Neural progenitor cell (in vitro differentiated cells): ENCODE results near the gene MARVELD1. TPM values are rescaled to one million over a fixed set of nuclear protein-coding genes. Genes with fewer than 3 reads are reported as not detected.

Source experiments
- DNase-seq: peaks from one replicate; pipeline ENCODE4 v3.0.0-alpha.2; 2016; ENCODE audit warnings: low spot score
- H2AFZ ChIP-seq: fragments of 200-600 bp; sonication (generic); replicated peaks from 2 replicates; pipeline ENCODE4 v1.6.1; 2016; ENCODE audit warnings: antibody characterized with exemption
- H3F3A ChIP-seq: fragments of 200-600 bp; sonication (generic); 2 replicates; pipeline ENCODE4 v1.6.1; 2016; ENCODE audit warnings: antibody characterized with exemption, low read depth
- H3K27ac ChIP-seq: fragments of 200-600 bp; sonication (generic); 2 replicates; pipeline ENCODE4 v1.5.1; 2016; ENCODE audit warnings: mild to moderate bottlenecking
- H3K27me3 ChIP-seq: fragments of 200-600 bp; sonication (generic); 2 replicates; pipeline ENCODE4 v1.6.1; 2016; ENCODE audit warnings: mild to moderate bottlenecking, moderate library complexity
- H3K36me3 ChIP-seq: fragments of 200-600 bp; sonication (generic); 2 replicates; pipeline ENCODE4 v1.5.1; 2016
- H3K4me1 ChIP-seq: fragments of 200-600 bp; sonication (generic); 2 replicates; pipeline ENCODE4 v1.6.1; 2016; ENCODE audit warnings: mixed run types
- H3K4me2 ChIP-seq: fragments of 200-600 bp; sonication (generic); 2 replicates; pipeline ENCODE4 v1.6.1; 2016
- H3K4me3 ChIP-seq: fragments of 200-600 bp; sonication (generic); 2 replicates; pipeline ENCODE4 v1.5.1; 2016
- H3K79me2 ChIP-seq: fragments of 200-600 bp; sonication (generic); 2 replicates; pipeline ENCODE4 v1.6.1; 2016; ENCODE audit warnings: low read depth
- H3K9ac ChIP-seq: fragments of 200-600 bp; sonication (generic); 2 replicates; pipeline ENCODE4 v1.6.1; 2016
- H3K9me3 ChIP-seq: fragments of 200-600 bp; sonication (generic); 2 replicates; pipeline ENCODE4 v1.5.1; 2016; ENCODE audit warnings: low read depth
- H4K20me1 ChIP-seq: fragments of 200-600 bp; sonication (generic); 2 replicates; pipeline ENCODE4 v1.6.1; 2016; ENCODE audit warnings: low read depth
- H3K27ac Mint-ChIP-seq: 3 replicates; pipeline ENCODE4 v1.8.0; 2021; ENCODE audit warnings: mixed read lengths
- H3K27me3 Mint-ChIP-seq: 2 replicates; pipeline ENCODE4 v1.8.0; 2022; ENCODE audit warnings: low read depth, mild to moderate bottlenecking, inconsistent platforms, moderate library complexity, mixed read lengths; ENCODE audit not compliant: insufficient read depth
- H3K36me3 Mint-ChIP-seq: 3 replicates; pipeline ENCODE4 v1.8.0; 2021; ENCODE audit warnings: mixed read lengths
- H3K4me1 Mint-ChIP-seq: 3 replicates; pipeline ENCODE4 v1.8.0; 2021; ENCODE audit warnings: mixed read lengths
- H3K4me3 Mint-ChIP-seq: 3 replicates; pipeline ENCODE4 v1.8.0; 2021; ENCODE audit warnings: mild to moderate bottlenecking, moderate library complexity, mixed read lengths
- H3K9me3 Mint-ChIP-seq: 3 replicates; pipeline ENCODE4 v1.8.0; 2020; ENCODE audit warnings: mixed read lengths
- EZH2 ChIP-seq: fragments of 200-600 bp; sonication (generic); IDR thresholded peaks from 2 replicates; pipeline ENCODE4 v1.6.1; 2017; ENCODE audit warnings: antibody characterized with exemption, mild to moderate bottlenecking, moderate library complexity
- EZH2phosphoT487 ChIP-seq: fragments of 200-600 bp; sonication (generic); IDR thresholded peaks from 2 replicates; pipeline ENCODE4 v1.6.1; 2017; ENCODE audit warnings: antibody characterized with exemption
- total RNA-seq: library from RNA; depleted of rRNA; stranded (reverse); fragments of >200 nt; gene quantifications from 2 replicates; pipeline ENCODE4 v1.2.3, GENCODE V29; 2015; ENCODE audit warnings: low replicate concordance
- TF ChIP-seq, protein P1 (sequence below): fragments of 200-600 bp; sonication (generic); IDR thresholded peaks from 2 replicates; pipeline ENCODE4 v1.5.1; 2017; ENCODE audit warnings: antibody characterized with exemption, mild to moderate bottlenecking

Gene MARVELD1
- total RNA-seq, 1 donor from 2014 or later = 7.1 TPM

- Histone ChIP-seq H3K4me2 (no peak overlapping the region), H3K4me1 (no peaks in the 10 kb centered on the region), H3K79me2 (no peaks in the 10 kb centered on the region), H3K36me3 (no peaks in the 10 kb centered on the region), H3K9ac (no peak overlapping the region), H2AFZ (no peak overlapping the region), H3K27me3 (no peaks in the 10 kb centered on the region), H3K9me3 (no peaks in the 10 kb centered on the region), H3K4me3 (no peak overlapping the region), H4K20me1 (no peaks in the 10 kb centered on the region), H3K27ac (no peak overlapping the region), H3F3A (no peaks in the 10 kb centered on the region)
- no peaks in the 10 kb centered on the region for H3K27me3 Mint-ChIP-seq
- H3K27ac Mint-ChIP-seq = no peak overlapping the region
- no peak for DNase-seq
- no peak for TF ChIP-seq EZH2phosphoT487
- no peak for TF ChIP-seq EZH2
- TF ChIP-seq, protein P1, sequence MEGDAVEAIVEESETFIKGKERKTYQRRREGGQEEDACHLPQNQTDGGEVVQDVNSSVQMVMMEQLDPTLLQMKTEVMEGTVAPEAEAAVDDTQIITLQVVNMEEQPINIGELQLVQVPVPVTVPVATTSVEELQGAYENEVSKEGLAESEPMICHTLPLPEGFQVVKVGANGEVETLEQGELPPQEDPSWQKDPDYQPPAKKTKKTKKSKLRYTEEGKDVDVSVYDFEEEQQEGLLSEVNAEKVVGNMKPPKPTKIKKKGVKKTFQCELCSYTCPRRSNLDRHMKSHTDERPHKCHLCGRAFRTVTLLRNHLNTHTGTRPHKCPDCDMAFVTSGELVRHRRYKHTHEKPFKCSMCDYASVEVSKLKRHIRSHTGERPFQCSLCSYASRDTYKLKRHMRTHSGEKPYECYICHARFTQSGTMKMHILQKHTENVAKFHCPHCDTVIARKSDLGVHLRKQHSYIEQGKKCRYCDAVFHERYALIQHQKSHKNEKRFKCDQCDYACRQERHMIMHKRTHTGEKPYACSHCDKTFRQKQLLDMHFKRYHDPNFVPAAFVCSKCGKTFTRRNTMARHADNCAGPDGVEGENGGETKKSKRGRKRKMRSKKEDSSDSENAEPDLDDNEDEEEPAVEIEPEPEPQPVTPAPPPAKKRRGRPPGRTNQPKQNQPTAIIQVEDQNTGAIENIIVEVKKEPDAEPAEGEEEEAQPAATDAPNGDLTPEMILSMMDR = no peak
- no peaks in the 10 kb centered on the region for H3K4me1 Mint-ChIP-seq
- peaks cover 17% of the 10 kb centered on the region for H3K36me3 Mint-ChIP-seq
- no peak overlapping the region for H3K4me3 Mint-ChIP-seq
- H3K9me3 Mint-ChIP-seq = no peaks in the 10 kb centered on the region
Observed at GRCh38 chr10:97667463-97667862, 46.1 kb upstream of the MARVELD1 start.

DNA sequence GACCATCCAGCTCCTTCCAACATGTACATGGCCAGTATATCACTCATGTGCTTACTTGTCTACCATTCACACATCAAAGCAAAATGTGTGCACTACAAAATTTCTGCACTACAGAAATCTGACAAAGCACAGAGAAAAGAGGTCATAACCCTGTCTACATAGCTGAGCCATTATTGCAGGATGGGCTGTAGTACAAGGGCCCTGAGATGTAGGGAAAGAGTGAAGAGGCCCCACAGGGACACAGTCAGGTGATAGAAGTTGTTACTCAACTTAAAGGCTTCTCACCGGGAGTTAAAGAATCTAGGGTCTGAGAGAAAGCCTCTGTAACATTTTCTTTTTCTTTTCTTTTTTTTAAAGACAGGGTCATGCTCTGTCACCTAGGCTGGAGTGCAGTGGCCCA, 44.0 kb upstream of the MARVELD1 start:
- Histone ChIP-seq H3K9ac (no peak overlapping the region), H3K4me3 (no peak overlapping the region), H3K4me2 (no peak overlapping the region), H3K9me3 (no peaks in the 10 kb centered on the region), H3K27me3 (no peaks in the 10 kb centered on the region), H3K4me1 (no peaks in the 10 kb centered on the region), H3K27ac (no peak overlapping the region), H3F3A (no peaks in the 10 kb centered on the region), H4K20me1 (no peaks in the 10 kb centered on the region), H3K79me2 (no peaks in the 10 kb centered on the region), H2AFZ (no peak overlapping the region), H3K36me3 (no peaks in the 10 kb centered on the region)
- H3K4me1 Mint-ChIP-seq = no peaks in the 10 kb centered on the region
- no peak overlapping the region for H3K4me3 Mint-ChIP-seq
- H3K9me3 Mint-ChIP-seq = no peaks in the 10 kb centered on the region
- DNase-seq = no peak
- H3K27ac Mint-ChIP-seq = no peak overlapping the region
- H3K27me3 Mint-ChIP-seq = no peaks in the 10 kb centered on the region
- peaks cover 20% of the 10 kb centered on the region for H3K36me3 Mint-ChIP-seq
- TF ChIP-seq, protein P1 = no peak
- TF ChIP-seq EZH2 = no peak
- TF ChIP-seq EZH2phosphoT487 = no peak

DNA sequence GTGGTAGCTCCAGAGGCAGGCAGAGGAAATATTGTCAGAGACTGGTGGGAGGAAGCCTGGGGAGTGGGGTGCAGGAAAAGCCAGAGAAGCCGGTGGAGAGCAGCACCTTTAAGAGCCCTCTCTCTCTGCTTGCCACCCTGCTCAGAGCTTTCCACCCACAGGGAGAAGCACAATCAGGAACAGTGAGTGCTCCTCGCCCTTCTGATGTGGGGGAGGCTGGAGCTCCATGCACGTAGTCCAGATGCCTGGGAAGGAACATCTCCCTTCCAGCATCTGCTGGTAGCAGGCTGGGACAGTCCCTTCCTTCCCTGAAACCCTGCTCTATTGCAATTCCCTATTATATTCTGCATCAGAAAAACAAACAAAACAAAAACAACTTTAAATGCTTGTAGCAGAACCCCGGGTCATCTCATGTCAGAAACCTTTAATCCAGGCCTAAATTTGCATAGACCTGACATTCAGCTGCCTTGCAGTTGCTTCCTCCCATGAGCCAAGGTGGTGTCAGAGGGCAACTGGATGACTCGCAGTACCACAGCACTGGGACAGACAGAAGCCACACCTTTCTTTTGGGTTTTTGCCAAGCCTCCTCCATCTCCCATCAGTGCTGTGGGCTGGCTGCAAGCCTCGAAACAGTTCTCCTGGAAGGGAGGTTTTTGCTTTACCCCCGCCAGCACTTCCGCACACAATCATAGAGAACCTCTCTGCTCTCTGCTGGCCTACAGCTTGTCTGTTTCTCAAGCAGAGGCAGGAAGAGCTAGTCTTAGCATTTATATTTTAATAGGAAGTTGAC, 39.6 kb upstream of the MARVELD1 start:
- TF ChIP-seq EZH2 = no peak
- TF ChIP-seq, protein P1 = no peak
- TF ChIP-seq EZH2phosphoT487 = no peak
- Mint-ChIP-seq H3K27ac (no peak overlapping the region), H3K36me3 (peaks cover 5% of the 10 kb centered on the region), H3K4me1 (no peaks in the 10 kb centered on the region), H3K9me3 (no peaks in the 10 kb centered on the region), H3K27me3 (no peaks in the 10 kb centered on the region), H3K4me3 (no peak overlapping the region)
- no peak overlapping the region for H3K4me2 ChIP-seq
- peaks cover 6% of the 10 kb centered on the region for H3F3A ChIP-seq
- no peaks in the 10 kb centered on the region for H3K36me3 ChIP-seq
- H2AFZ ChIP-seq = no peak overlapping the region
- no peak overlapping the region for H3K27ac ChIP-seq
- no peaks in the 10 kb centered on the region for H3K9me3 ChIP-seq
- no peak for DNase-seq
- H3K4me3 ChIP-seq = no peak overlapping the region
- no peak overlapping the region for H3K9ac ChIP-seq
- H3K27me3 ChIP-seq = no peaks in the 10 kb centered on the region
- no peaks in the 10 kb centered on the region for H3K79me2 ChIP-seq
- no peaks in the 10 kb centered on the region for H3K4me1 ChIP-seq
- H4K20me1 ChIP-seq = no peaks in the 10 kb centered on the region
